ENCODE results near the gene MROH2B. TPM values are rescaled to one million over a fixed set of nuclear protein-coding genes. Genes with fewer than 3 reads are reported as not detected.
"Not testable (repeated sequence)": the region's sequence is repeated elsewhere in the genome, so short reads cannot be mapped to it uniquely, and the experiment has no call there.

MROH2B gene
- total and polyA plus RNA-seq, 2 experiments from 2014 or later: not detected

GRCh38 chr5:41032973-41033372 is 38.2 kb downstream of the MROH2B start:
- DNase-seq (ENCODE audit: low read depth in 1 of 2, low spot score in 1 of 2): no peak
- H3K9me3 ChIP-seq (ENCODE audit: low read depth): no peaks in the 10 kb centered on the region
- no peaks in the 10 kb centered on the region for H3K4me1 ChIP-seq (ENCODE audit: low read depth)
- no peaks in the 10 kb centered on the region for H3K36me3 ChIP-seq
- TF ChIP-seq CTCF (IDR thresholded peaks at IDR 0.05; ENCODE audit: low read depth, low read length): no peak
- no peak overlapping the region for H3K4me3 ChIP-seq
- no peak overlapping the region for H3K27ac ChIP-seq
- no peaks in the 10 kb centered on the region for H3K27me3 ChIP-seq

DNA sequence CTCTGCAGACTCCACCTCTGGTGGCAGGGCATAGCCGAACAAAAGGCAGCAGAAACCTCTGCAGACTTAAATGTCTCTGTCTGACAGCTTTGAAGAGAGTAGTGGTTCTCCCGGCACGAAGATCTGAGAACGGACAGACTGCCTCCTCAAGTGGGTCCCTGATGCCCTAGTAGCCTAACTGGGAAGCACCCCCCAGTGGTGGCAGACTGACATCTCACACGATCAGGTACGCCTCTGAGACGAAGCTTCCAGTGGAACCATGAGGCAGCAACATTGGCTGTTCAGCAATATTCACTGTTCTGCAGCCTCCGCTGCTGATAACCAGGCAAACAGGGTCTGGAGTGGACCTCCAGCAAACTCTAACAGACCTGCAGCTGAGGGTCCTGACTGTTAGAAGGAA is 48.5 kb downstream of the MROH2B start:
- not testable (repeated sequence) for H3K9me3 ChIP-seq (ENCODE audit: low read depth); H3K4me3 ChIP-seq; H3K27me3 ChIP-seq; H3K27ac ChIP-seq; H3K36me3 ChIP-seq; DNase-seq (ENCODE audit: low read depth in 1 of 2, low spot score in 1 of 2); H3K4me1 ChIP-seq (ENCODE audit: low read depth)

DNA sequence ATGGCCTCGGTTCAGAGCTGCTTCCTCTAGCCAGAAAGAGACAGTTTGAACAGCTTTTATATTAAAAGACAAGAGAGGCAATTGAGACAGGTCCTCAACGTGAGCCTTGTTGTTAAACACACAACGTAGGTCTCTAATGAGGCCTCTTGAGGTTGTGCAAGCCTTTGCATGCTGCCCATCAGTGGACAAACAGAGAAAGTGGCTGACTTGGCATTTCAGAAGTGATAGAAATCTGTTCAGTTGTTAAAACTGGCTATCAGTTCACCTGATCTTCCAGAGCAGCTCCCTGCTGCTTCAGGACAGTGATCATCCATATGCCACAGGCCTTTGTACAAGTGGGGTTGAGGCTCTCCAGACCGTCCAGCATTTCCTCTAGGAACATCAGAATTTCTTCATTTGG is 58.8 kb downstream of the MROH2B start:
- no peak overlapping the region for H3K4me3 ChIP-seq
- H3K27ac ChIP-seq: no peak overlapping the region
- no peaks in the 10 kb centered on the region for H3K4me1 ChIP-seq (ENCODE audit: low read depth)
- H3K36me3 ChIP-seq: no peaks in the 10 kb centered on the region
- no peak for TF ChIP-seq CTCF (IDR thresholded peaks at IDR 0.05; ENCODE audit: low read depth, low read length)
- DNase-seq (ENCODE audit: low read depth in 1 of 2, low spot score in 1 of 2): no peak
- no peaks in the 10 kb centered on the region for H3K9me3 ChIP-seq (ENCODE audit: low read depth)
- no peaks in the 10 kb centered on the region for H3K27me3 ChIP-seq

DNA sequence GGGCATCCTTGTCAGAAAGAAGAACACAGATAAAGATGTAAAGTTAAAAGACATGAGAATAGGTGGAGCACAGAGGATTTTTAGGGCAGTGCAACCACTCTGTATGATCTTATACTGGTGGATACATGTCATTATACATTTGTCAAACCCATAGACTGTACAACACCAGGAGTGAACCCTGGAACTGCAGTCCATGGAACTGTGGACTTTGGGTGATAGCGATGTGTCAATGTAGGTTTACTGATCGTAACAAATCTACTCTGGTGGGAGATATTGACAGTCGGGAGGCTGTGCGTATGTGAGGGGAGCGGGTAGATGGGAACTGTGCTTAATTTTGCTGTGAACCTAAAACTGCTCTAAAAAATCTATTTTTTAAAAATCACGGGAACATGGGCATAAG is 60.6 kb downstream of the MROH2B start:
- H3K4me3 ChIP-seq: no peak overlapping the region
- no peak for TF ChIP-seq CTCF (IDR thresholded peaks at IDR 0.05; ENCODE audit: low read depth, low read length)
- H3K36me3 ChIP-seq: no peaks in the 10 kb centered on the region
- DNase-seq (ENCODE audit: low read depth in 1 of 2, low spot score in 1 of 2): no peak
- no peak overlapping the region for H3K27ac ChIP-seq
- no peaks in the 10 kb centered on the region for H3K27me3 ChIP-seq
- H3K4me1 ChIP-seq (ENCODE audit: low read depth): no peaks in the 10 kb centered on the region
- no peaks in the 10 kb centered on the region for H3K9me3 ChIP-seq (ENCODE audit: low read depth)

DNA sequence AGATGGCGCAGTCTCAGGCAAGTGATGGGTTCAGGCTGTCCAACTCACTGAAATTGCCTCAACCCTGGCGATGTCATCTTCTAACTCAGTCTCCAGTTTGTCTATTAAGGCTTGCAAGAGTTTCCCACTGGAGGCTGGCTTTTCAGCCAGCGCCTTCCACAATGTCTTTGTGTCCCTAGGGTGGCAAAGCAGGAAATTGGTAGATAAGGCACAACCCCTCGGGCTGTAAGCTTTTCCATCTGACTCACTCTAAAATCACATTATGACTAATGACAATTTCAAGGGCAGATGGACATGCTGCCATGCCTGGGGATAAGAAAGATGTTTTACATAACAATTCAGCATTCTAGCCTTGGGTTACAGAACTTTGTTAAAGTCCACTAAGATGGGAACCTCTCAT is 61.9 kb downstream of the MROH2B start:
- Histone ChIP-seq H3K36me3 (no peaks in the 10 kb centered on the region), H3K4me3 (no peak overlapping the region), H3K9me3 (ENCODE audit: low read depth) (no peaks in the 10 kb centered on the region), H3K27ac (no peak overlapping the region), H3K27me3 (no peaks in the 10 kb centered on the region), H3K4me1 (ENCODE audit: low read depth) (no peaks in the 10 kb centered on the region)
- peak in 1 of 2 donors; percentile 52 for DNase-seq (ENCODE audit: low read depth in 1 of 2, low spot score in 1 of 2)
- TF ChIP-seq CTCF (IDR thresholded peaks at IDR 0.05; ENCODE audit: low read depth, low read length): no peak

GRCh38 chr5:41004931-41005330 is 66.2 kb downstream of the MROH2B start:
- no peak for TF ChIP-seq CTCF (IDR thresholded peaks at IDR 0.05; ENCODE audit: low read depth, low read length)
- Histone ChIP-seq H3K27me3 (no peaks in the 10 kb centered on the region), H3K27ac (no peak overlapping the region), H3K9me3 (ENCODE audit: low read depth) (no peaks in the 10 kb centered on the region), H3K4me3 (no peak overlapping the region), H3K36me3 (no peaks in the 10 kb centered on the region), H3K4me1 (ENCODE audit: low read depth) (no peaks in the 10 kb centered on the region)
- no peak for DNase-seq (ENCODE audit: low read depth in 1 of 2, low spot score in 1 of 2)

All from cardiac muscle cell (in vitro differentiated cells and primary cell).